HG03025 (cell line): ENCODE results near the gene SLC24A3.
A peak's percentile ranks its signal among the peaks of the same experiment; 100 is the strongest.

Source experiments
- ATAC-seq: cut with Tn5 transposase; IDR thresholded peaks from one replicate; pipeline ENCODE4 v1.9.1; 2021; ENCODE audit warnings: mild to moderate bottlenecking, moderate library complexity; ENCODE audit not compliant: unreplicated experiment, low FRiP score

The SLC24A3 gene

GRCh38 chr20:19335916-19336315 is 123.5 kb downstream of the SLC24A3 start:
- no peak for ATAC-seq

- no peak for ATAC-seq
Observed at GRCh38 chr20:19336631-19337030, 124.2 kb downstream of the SLC24A3 start.

GRCh38 chr20:19338380-19338779 is 125.9 kb downstream of the SLC24A3 start:
- no peak for ATAC-seq

GRCh38 chr20:19338960-19339359 is 126.5 kb downstream of the SLC24A3 start:
- ATAC-seq = no peak

GRCh38 chr20:19341348-19342053 is 129.1 kb downstream of the SLC24A3 start:
- ATAC-seq = no peak

GRCh38 chr20:19344341-19344740 is 131.9 kb downstream of the SLC24A3 start:
- no peak for ATAC-seq

- peak; percentile 59 for ATAC-seq
Observed at GRCh38 chr20:19347943-19348456, 135.6 kb downstream of the SLC24A3 start.

- no peak for ATAC-seq
Observed at GRCh38 chr20:19348582-19348981, 136.1 kb downstream of the SLC24A3 start.

GRCh38 chr20:19349879-19350278 is 137.4 kb downstream of the SLC24A3 start:
- ATAC-seq = no peak

- no peak for ATAC-seq
Observed at GRCh38 chr20:19351542-19351941, 139.1 kb downstream of the SLC24A3 start.

GRCh38 chr20:19354950-19355349 is 142.5 kb downstream of the SLC24A3 start:
- ATAC-seq = no peak

- no peak for ATAC-seq
Observed at GRCh38 chr20:19361790-19362189, 149.3 kb downstream of the SLC24A3 start.

GRCh38 chr20:19363476-19363875 is 151.0 kb downstream of the SLC24A3 start:
- no peak for ATAC-seq

GRCh38 chr20:19367591-19367990 is 155.1 kb downstream of the SLC24A3 start:
- no peak for ATAC-seq

- ATAC-seq = no peak
Observed at GRCh38 chr20:19368351-19368750, 155.9 kb downstream of the SLC24A3 start.

- no peak for ATAC-seq
Observed at GRCh38 chr20:19370076-19371075, 157.9 kb downstream of the SLC24A3 start.

- no peak for ATAC-seq
Observed at GRCh38 chr20:19371112-19371511, 158.7 kb downstream of the SLC24A3 start.

GRCh38 chr20:19374216-19374615 is 161.8 kb downstream of the SLC24A3 start:
- ATAC-seq = no peak

GRCh38 chr20:19375395-19375794 is 163.0 kb downstream of the SLC24A3 start:
- ATAC-seq = no peak

GRCh38 chr20:19375801-19376200 is 163.4 kb downstream of the SLC24A3 start:
- no peak for ATAC-seq
